Panc1 (cell line): ENCODE measurements around the gene IDH2.

Source experiments
- POLR2AphosphoS5 ChIP-seq: IDR thresholded peaks from 2 replicates; pipeline ENCODE4 v1.6.1; 2012; ENCODE audit warnings: mild to moderate bottlenecking, low read depth, low read length, moderate library complexity
- SIN3A ChIP-seq: IDR thresholded peaks from 2 replicates; pipeline ENCODE4 v1.6.1; 2012; ENCODE audit warnings: low read depth, mild to moderate bottlenecking, low read length, moderate library complexity, borderline replicate concordance; ENCODE audit not compliant: insufficient read depth
- TF ChIP-seq, protein P1 (sequence below): fragments of 450-650 bp; IDR thresholded peaks from 2 replicates; pipeline ENCODE4 v1.5.1; 2017; ENCODE audit warnings: mild to moderate bottlenecking

DNA sequence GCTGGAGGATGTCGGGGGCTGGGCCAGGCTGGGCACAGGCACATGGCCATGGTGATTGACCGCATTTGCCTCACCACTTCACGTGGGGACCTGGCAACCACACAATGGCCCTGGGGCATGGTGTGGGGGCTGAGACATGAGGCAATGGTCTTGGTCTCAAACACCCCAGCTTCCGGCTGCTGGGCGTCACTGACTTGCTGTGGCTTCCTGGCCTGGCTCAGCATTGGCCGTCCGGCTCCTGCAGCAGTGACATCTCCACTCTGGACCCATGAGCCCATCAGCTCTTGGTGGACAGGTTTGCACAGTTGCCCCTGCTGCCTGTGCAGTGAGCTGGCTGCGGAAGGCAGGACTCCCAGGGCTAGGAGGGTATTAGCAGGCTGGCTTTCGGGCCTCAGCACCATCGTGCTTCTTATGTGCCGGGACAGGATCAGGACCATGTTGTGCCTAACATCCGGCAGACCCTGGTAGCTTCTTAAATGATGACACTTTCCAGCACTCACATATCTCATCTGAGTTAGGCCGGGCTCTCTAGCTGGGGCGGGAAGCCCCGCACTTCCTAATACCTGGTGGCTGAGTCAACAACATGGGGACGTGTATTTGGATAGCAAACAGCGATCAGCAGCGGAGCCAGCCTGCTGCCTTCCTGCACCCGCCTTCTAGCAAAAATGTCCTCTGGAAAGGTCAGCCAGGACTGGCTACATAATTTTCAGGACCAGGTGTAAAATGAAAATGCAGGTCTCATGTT, 67.0 kb downstream of the IDH2 start:
- TF ChIP-seq, protein P1, sequence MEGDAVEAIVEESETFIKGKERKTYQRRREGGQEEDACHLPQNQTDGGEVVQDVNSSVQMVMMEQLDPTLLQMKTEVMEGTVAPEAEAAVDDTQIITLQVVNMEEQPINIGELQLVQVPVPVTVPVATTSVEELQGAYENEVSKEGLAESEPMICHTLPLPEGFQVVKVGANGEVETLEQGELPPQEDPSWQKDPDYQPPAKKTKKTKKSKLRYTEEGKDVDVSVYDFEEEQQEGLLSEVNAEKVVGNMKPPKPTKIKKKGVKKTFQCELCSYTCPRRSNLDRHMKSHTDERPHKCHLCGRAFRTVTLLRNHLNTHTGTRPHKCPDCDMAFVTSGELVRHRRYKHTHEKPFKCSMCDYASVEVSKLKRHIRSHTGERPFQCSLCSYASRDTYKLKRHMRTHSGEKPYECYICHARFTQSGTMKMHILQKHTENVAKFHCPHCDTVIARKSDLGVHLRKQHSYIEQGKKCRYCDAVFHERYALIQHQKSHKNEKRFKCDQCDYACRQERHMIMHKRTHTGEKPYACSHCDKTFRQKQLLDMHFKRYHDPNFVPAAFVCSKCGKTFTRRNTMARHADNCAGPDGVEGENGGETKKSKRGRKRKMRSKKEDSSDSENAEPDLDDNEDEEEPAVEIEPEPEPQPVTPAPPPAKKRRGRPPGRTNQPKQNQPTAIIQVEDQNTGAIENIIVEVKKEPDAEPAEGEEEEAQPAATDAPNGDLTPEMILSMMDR = no peak
- no peak for TF ChIP-seq POLR2AphosphoS5
- TF ChIP-seq SIN3A = no peak
